ENCODE measurements around the gene ACYP2.

DNA sequence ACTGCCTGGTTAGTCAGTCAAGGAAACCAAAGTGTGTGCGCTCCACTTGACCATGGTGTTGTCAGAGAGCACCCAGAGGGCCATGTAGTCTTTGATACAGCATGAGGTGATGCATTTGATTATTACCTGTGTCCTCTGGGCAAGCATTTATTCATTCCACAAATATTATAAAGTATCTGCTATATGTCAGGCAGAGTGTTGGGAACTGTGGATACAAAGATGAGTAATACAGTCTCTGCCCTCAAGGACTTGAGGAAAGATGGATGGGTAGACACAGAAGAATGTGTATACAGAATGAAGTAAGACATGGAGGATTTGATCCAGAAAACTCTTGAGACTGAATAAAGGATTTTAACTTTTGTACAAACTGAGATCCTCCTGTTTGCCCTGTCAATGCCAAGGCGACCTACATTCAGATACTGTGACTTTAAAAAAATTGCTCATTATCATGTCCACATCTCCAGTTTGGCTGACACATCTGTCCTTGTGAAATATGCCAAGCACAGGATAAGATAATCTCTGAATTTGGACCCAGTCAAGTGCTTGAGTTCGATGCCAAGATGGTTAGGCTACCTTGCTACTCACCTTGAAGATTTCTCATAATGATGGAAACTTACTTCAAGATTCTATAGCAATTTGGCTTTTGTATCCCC lies 50.8 kb downstream of the ACYP2 start:
- TF ChIP-seq CTCF (IDR thresholded peaks at IDR 0.05) (no peak), POLR2A (IDR thresholded peaks at IDR 0.05) (no peak)
